SU-DHL-6 (cell line): ENCODE measurements around the gene GYPB.
"Not testable (repeated sequence)": the region's sequence is repeated elsewhere in the genome, so short reads cannot be mapped to it uniquely, and the experiment has no call there.

Source experiments
- EZH2phosphoT487 ChIP-seq: fragments of 200-600 bp; sonication (generic), shearing (Covaris generic); conservative IDR thresholded peaks from 2 replicates; pipeline ENCODE4 v1.6.1; 2018; ENCODE audit warnings: mild to moderate bottlenecking, antibody characterized with exemption, low read length, moderate library complexity, mixed read lengths
- TF ChIP-seq, protein P1 (sequence below): fragments of 200-600 bp; sonication (generic); IDR thresholded peaks from one replicate; pipeline ENCODE4 v1.5.1; 2017; ENCODE audit warnings: antibody characterized with exemption, mild to moderate bottlenecking, low read length, moderate library complexity; ENCODE audit not compliant: insufficient read depth, poor library complexity, severe bottlenecking

- TF ChIP-seq, protein P1, sequence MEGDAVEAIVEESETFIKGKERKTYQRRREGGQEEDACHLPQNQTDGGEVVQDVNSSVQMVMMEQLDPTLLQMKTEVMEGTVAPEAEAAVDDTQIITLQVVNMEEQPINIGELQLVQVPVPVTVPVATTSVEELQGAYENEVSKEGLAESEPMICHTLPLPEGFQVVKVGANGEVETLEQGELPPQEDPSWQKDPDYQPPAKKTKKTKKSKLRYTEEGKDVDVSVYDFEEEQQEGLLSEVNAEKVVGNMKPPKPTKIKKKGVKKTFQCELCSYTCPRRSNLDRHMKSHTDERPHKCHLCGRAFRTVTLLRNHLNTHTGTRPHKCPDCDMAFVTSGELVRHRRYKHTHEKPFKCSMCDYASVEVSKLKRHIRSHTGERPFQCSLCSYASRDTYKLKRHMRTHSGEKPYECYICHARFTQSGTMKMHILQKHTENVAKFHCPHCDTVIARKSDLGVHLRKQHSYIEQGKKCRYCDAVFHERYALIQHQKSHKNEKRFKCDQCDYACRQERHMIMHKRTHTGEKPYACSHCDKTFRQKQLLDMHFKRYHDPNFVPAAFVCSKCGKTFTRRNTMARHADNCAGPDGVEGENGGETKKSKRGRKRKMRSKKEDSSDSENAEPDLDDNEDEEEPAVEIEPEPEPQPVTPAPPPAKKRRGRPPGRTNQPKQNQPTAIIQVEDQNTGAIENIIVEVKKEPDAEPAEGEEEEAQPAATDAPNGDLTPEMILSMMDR: not testable (repeated sequence)
- TF ChIP-seq EZH2phosphoT487: not testable (repeated sequence)
Observed at GRCh38 chr4:143950185-143950584, 69.0 kb downstream of the GYPB start.
